B cell (primary cell): ENCODE results near the gene ADAMTSL5.

Source experiments
- CTCF ChIP-seq: fragments of 200-600 bp; IDR thresholded peaks from one replicate; pipeline ENCODE4 v1.8.0; 2022; ENCODE audit warnings: antibody characterized with exemption, mild to moderate bottlenecking
- EZH2 ChIP-seq: IDR thresholded peaks from 2 replicates; pipeline ENCODE4 v1.6.1; 2012; ENCODE audit warnings: borderline replicate concordance, low read depth, mild to moderate bottlenecking, moderate library complexity, low read length; ENCODE audit not compliant: insufficient read depth, poor library complexity, severe bottlenecking

GRCh38 chr19:1524287-1524971 lies 11.6 kb upstream of the ADAMTSL5 start:
- TF ChIP-seq CTCF (no peak), EZH2 (no peak)
